ENCODE results near the gene RGS7BP. TPM values are rescaled to one million over a fixed set of nuclear protein-coding genes. Genes with fewer than 3 reads are reported as not detected.

RGS7BP gene
- total and polyA plus RNA-seq, 7 donors = 0.06 to 1.5 (median 0.17) TPM

GRCh38 chr5:64594025-64594424 is 88.2 kb downstream of the RGS7BP start:
- intact Hi-C loops (cut with DNase I) = no loop called here

GRCh38 chr5:64594601-64595000 is 88.8 kb downstream of the RGS7BP start:
- Histone ChIP-seq H3K4me3 (no peak overlapping the region), H3K4me1 (no peaks in the 10 kb centered on the region), H3K27ac (no peak overlapping the region), H3K27me3 (ENCODE audit: insufficient read depth in 3 of 3, low read length in 2 of 3) (no peaks in the 10 kb centered on the region), H3K9me3 (no peaks in the 10 kb centered on the region), H3K36me3 (ENCODE audit: insufficient read depth in 1 of 2, low read depth in 1 of 2) (no peaks in the 10 kb centered on the region)
- DNase-seq (no peak), ATAC-seq (no peak)
- TF ChIP-seq CTCF (IDR thresholded peaks at IDR 0.05) = no peak
- intact Hi-C loops (cut with DNase I) = no loop called here
- 47 to 63% (median 57%) methylated on average over 4 of the region's 4 CpGs for whole genome bisulfite sequencing, 3 donors

More at GRCh38 chr5:64594025-64594424, 88.2 kb downstream of the RGS7BP start:
- no peak for TF ChIP-seq CTCF (IDR thresholded peaks at IDR 0.05)
- WGBS, 3 donors = 81 to 98% (median 97%) methylated on average over 3 of the region's 3 CpGs
- no peak for ATAC-seq
- no peak overlapping the region for H3K27ac ChIP-seq
- H3K27me3 ChIP-seq (ENCODE audit: insufficient read depth in 3 of 3, low read length in 2 of 3) = no peaks in the 10 kb centered on the region
- no peak overlapping the region for H3K4me3 ChIP-seq
- H3K9me3 ChIP-seq = no peaks in the 10 kb centered on the region
- no peaks in the 10 kb centered on the region for H3K36me3 ChIP-seq (ENCODE audit: insufficient read depth in 1 of 2, low read depth in 1 of 2)
- no peak for DNase-seq
- H3K4me1 ChIP-seq = no peaks in the 10 kb centered on the region

GRCh38 chr5:64595031-64595855 is 89.4 kb downstream of the RGS7BP start:
- H3K4me1 ChIP-seq = no peaks in the 10 kb centered on the region
- intact Hi-C loops (cut with DNase I) = loop anchor here in 1 of 2 donors (5.0 kb wide), 1 partner anchor 88 kb away; the partner anchor contains the start of gene RGS7BP
- no peaks in the 10 kb centered on the region for H3K27me3 ChIP-seq (ENCODE audit: insufficient read depth in 3 of 3, low read length in 2 of 3)
- no peaks in the 10 kb centered on the region for H3K36me3 ChIP-seq (ENCODE audit: insufficient read depth in 1 of 2, low read depth in 1 of 2)
- H3K27ac ChIP-seq = no peak overlapping the region
- DNase-seq = no peak
- no peaks in the 10 kb centered on the region for H3K9me3 ChIP-seq
- WGBS, 3 donors = 60 to 79% (median 65%) methylated on average over 2 of the region's 2 CpGs
- peak; percentile 30 for TF ChIP-seq CTCF (IDR thresholded peaks at IDR 0.05)
- ATAC-seq = no peak
- no peak overlapping the region for H3K4me3 ChIP-seq

- H3K27ac ChIP-seq = no peak overlapping the region
- intact Hi-C loops (cut with DNase I) = loop anchor here in 1 of 2 donors (5.0 kb wide), 1 partner anchor 92 kb away; the partner anchor contains the start of gene RGS7BP
- DNase-seq (no peak), ATAC-seq (no peak)
- H3K36me3 ChIP-seq (ENCODE audit: insufficient read depth in 1 of 2, low read depth in 1 of 2) = no peaks in the 10 kb centered on the region
- H3K4me3 ChIP-seq = no peak overlapping the region
- no peaks in the 10 kb centered on the region for H3K27me3 ChIP-seq (ENCODE audit: insufficient read depth in 3 of 3, low read length in 2 of 3)
- no peaks in the 10 kb centered on the region for H3K4me1 ChIP-seq
- TF ChIP-seq CTCF (IDR thresholded peaks at IDR 0.05) = no peak
- no peaks in the 10 kb centered on the region for H3K9me3 ChIP-seq
Observed at GRCh38 chr5:64599226-64599625, 93.4 kb downstream of the RGS7BP start.

Measured in psoas muscle (tissue), 8 donors.